ENCODE measurements around the gene MPP2. TPM values are rescaled to one million over a fixed set of nuclear protein-coding genes. Genes with fewer than 3 reads are reported as not detected.

MPP2 gene
- total RNA-seq = 10 to 100 TPM in 5 of 8 experiments, 1 to 10 TPM in 2, under 1 TPM in 1; 0.25 to 26.9 (median 18.2) TPM

GRCh38 chr17:43907425-43907981 lies at the start of gene MPP2:
TSS of gene MPP2 (minus strand) at chr17:43907536. CDS start at chr17:43904460, 3,076 bp downstream.
- ATAC-seq (replicated peaks in 6 of 8) = peak; percentile 50 to 80 (median 66)
- peak within 1 kb of the TSS; percentile 58 to 87 (median 80) for H3K4me3 ChIP-seq
- peaks cover 13 to 16% of the 10 kb centered on the region in 2 donors for H3K4me1 ChIP-seq (replicated peaks in 1 of 2)
- H3K27ac ChIP-seq = peak within 1 kb of the TSS; percentile 81 to 91
- in situ Hi-C loops (cut with MboI; ENCODE audit: low pct_unique_long_range_greater_than_20kb in 2 of 9, low sequenced_read_pairs in 9 of 9, unreplicated experiment in 9 of 9) = no loop called here
- whole genome bisulfite sequencing, 10 experiments = 0 to 4% (median 0%) methylated on average over 1 to 8 of the region's 36 CpGs; no CpG with 5 or more reads in 5 of the 10 experiments

GRCh38 chr17:43956222-43956621 lies 48.9 kb upstream of the MPP2 start:
- no peak for ATAC-seq (replicated peaks in 6 of 8)
- H3K4me3 ChIP-seq = no peak overlapping the region
- 20% methylated on average over 1 of the region's 8 CpGs; no CpG with 5 or more reads in 9 of the 10 experiments for WGBS, 10 experiments
- peaks cover 0 to 3% of the 10 kb centered on the region in 2 donors for H3K4me1 ChIP-seq (replicated peaks in 1 of 2)
- H3K27ac ChIP-seq = no peak overlapping the region
- in situ Hi-C loops (cut with MboI; ENCODE audit: low pct_unique_long_range_greater_than_20kb in 2 of 9, low sequenced_read_pairs in 9 of 9, unreplicated experiment in 9 of 9) = no loop called here

GRCh38 chr17:43953746-43954145 lies 46.4 kb upstream of the MPP2 start, which contains the start of gene PYY:
TSS of gene PYY (minus strand) at chr17:43953940. CDS start at chr17:43953483, 457 bp downstream.
- WGBS, 10 experiments = no CpG with 5 or more reads among the region's 11 CpGs
- in situ Hi-C loops (cut with MboI; ENCODE audit: low pct_unique_long_range_greater_than_20kb in 2 of 9, low sequenced_read_pairs in 9 of 9, unreplicated experiment in 9 of 9) = no loop called here
- peaks cover 0 to 3% of the 10 kb centered on the region in 2 donors for H3K4me1 ChIP-seq (replicated peaks in 1 of 2)
- H3K4me3 ChIP-seq = peak within 1 kb of the TSS in 1 of 5 donors; percentile 17
- ATAC-seq (replicated peaks in 6 of 8) = no peak
- H3K27ac ChIP-seq = no peak within 1 kb of the TSS

GRCh38 chr17:43952724-43953666 lies 45.7 kb upstream of the MPP2 start:
- WGBS, 10 experiments = 0 to 17% (median 0%) methylated on average over 3 to 8 of the region's 82 CpGs; no CpG with 5 or more reads in 6 of the 10 experiments
- peak overlapping the region in 1 of 5 donors; percentile 17 for H3K4me3 ChIP-seq
- H3K27ac ChIP-seq = no peak overlapping the region
- in situ Hi-C loops (cut with MboI; ENCODE audit: low pct_unique_long_range_greater_than_20kb in 2 of 9, low sequenced_read_pairs in 9 of 9, unreplicated experiment in 9 of 9) = no loop called here
- peaks cover 0 to 3% of the 10 kb centered on the region in 2 donors for H3K4me1 ChIP-seq (replicated peaks in 1 of 2)
- peak; percentile 14 to 68 (median 56) for ATAC-seq (replicated peaks in 6 of 8)

- H3K4me1 ChIP-seq (replicated peaks in 1 of 2) = peaks cover 0 to 3% of the 10 kb centered on the region in 2 donors
- peak overlapping the region in 1 of 5 donors; percentile 17 for H3K4me3 ChIP-seq
- 0% methylated on average over 1 of the region's 19 CpGs; no CpG with 5 or more reads in 9 of the 10 experiments for WGBS, 10 experiments
- in situ Hi-C loops (cut with MboI; ENCODE audit: low pct_unique_long_range_greater_than_20kb in 2 of 9, low sequenced_read_pairs in 9 of 9, unreplicated experiment in 9 of 9) = no loop called here
- no peak overlapping the region for H3K27ac ChIP-seq
- ATAC-seq (replicated peaks in 6 of 8) = peak in 7 of 8 experiments; percentile 23 to 62 (median 49)
These were observed 45.0 kb upstream of the MPP2 start for GRCh38 chr17:43952351-43952723.

GRCh38 chr17:43951750-43952149 lies 44.4 kb upstream of the MPP2 start:
- Histone ChIP-seq H3K27ac (no peak overlapping the region), H3K4me3 (no peak overlapping the region), H3K4me1 (replicated peaks in 1 of 2) (peaks cover 3 to 4% of the 10 kb centered on the region in 2 donors)
- in situ Hi-C loops (cut with MboI; ENCODE audit: low pct_unique_long_range_greater_than_20kb in 2 of 9, low sequenced_read_pairs in 9 of 9, unreplicated experiment in 9 of 9) = no loop called here
- ATAC-seq (replicated peaks in 6 of 8) = no peak
- 20 to 69% (median 57%) methylated on average over 1 to 4 of the region's 4 CpGs; no CpG with 5 or more reads in 5 of the 10 experiments for WGBS, 10 experiments

- Histone ChIP-seq H3K4me3 (no peak overlapping the region), H3K27ac (no peak overlapping the region), H3K4me1 (replicated peaks in 1 of 2) (peaks cover 3 to 9% of the 10 kb centered on the region in 2 donors)
- in situ Hi-C loops (cut with MboI; ENCODE audit: low pct_unique_long_range_greater_than_20kb in 2 of 9, low sequenced_read_pairs in 9 of 9, unreplicated experiment in 9 of 9) = no loop called here
- ATAC-seq (replicated peaks in 6 of 8) = no peak
- WGBS, 10 experiments = 40 to 100% (median 86%) methylated on average over 1 to 2 of the region's 2 CpGs; no CpG with 5 or more reads in 4 of the 10 experiments
These were observed 43.2 kb upstream of the MPP2 start for GRCh38 chr17:43950554-43950953.

- no peak for ATAC-seq (replicated peaks in 6 of 8)
- in situ Hi-C loops (cut with MboI; ENCODE audit: low pct_unique_long_range_greater_than_20kb in 2 of 9, low sequenced_read_pairs in 9 of 9, unreplicated experiment in 9 of 9) = loop anchor here in 2 of 9 experiments (10.0 kb wide), 1 partner anchor 45 kb away; no protein-coding TSS in a partner anchor
- 14 to 86% (median 59%) methylated on average over 1 to 3 of the region's 4 CpGs; no CpG with 5 or more reads in 4 of the 10 experiments for WGBS, 10 experiments
- Histone ChIP-seq H3K4me3 (no peak overlapping the region), H3K4me1 (replicated peaks in 1 of 2) (peaks cover 3 to 9% of the 10 kb centered on the region in 2 donors), H3K27ac (no peak overlapping the region)
These were observed 42.4 kb upstream of the MPP2 start for GRCh38 chr17:43949781-43950180.

GRCh38 chr17:43946781-43947180 lies 39.4 kb upstream of the MPP2 start:
- Histone ChIP-seq H3K27ac (no peak overlapping the region), H3K4me3 (no peak overlapping the region), H3K4me1 (replicated peaks in 1 of 2) (peaks cover 0 to 9% of the 10 kb centered on the region in 2 donors)
- in situ Hi-C loops (cut with MboI; ENCODE audit: low pct_unique_long_range_greater_than_20kb in 2 of 9, low sequenced_read_pairs in 9 of 9, unreplicated experiment in 9 of 9) = loop anchor here in 2 of 9 experiments (10.0 kb wide), 1 partner anchor 48 kb away; no protein-coding TSS in a partner anchor
- no peak for ATAC-seq (replicated peaks in 6 of 8)
- 52 to 100% (median 70%) methylated on average over 1 to 3 of the region's 4 CpGs; no CpG with 5 or more reads in 5 of the 10 experiments for WGBS, 10 experiments

GRCh38 chr17:43945074-43945829 lies 37.9 kb upstream of the MPP2 start:
- 67 to 100% (median 77%) methylated on average over 1 to 11 of the region's 12 CpGs; no CpG with 5 or more reads in 2 of the 10 experiments for WGBS, 10 experiments
- peak in 5 of 8 experiments; percentile 6 to 82 (median 71) for ATAC-seq (replicated peaks in 6 of 8)
- Histone ChIP-seq H3K27ac (no peak overlapping the region), H3K4me1 (replicated peaks in 1 of 2) (peaks cover 0 to 9% of the 10 kb centered on the region in 2 donors), H3K4me3 (no peak overlapping the region)
- in situ Hi-C loops (cut with MboI; ENCODE audit: low pct_unique_long_range_greater_than_20kb in 2 of 9, low sequenced_read_pairs in 9 of 9, unreplicated experiment in 9 of 9) = loop anchor here in 2 of 9 experiments (10.0 kb wide), 1 partner anchor 50 kb away; no protein-coding TSS in a partner anchor

- 40 to 100% (median 70%) methylated on average over 2 to 5 of the region's 17 CpGs; no CpG with 5 or more reads in 4 of the 10 experiments for WGBS, 10 experiments
- ATAC-seq (replicated peaks in 6 of 8) = no peak
- in situ Hi-C loops (cut with MboI; ENCODE audit: low pct_unique_long_range_greater_than_20kb in 2 of 9, low sequenced_read_pairs in 9 of 9, unreplicated experiment in 9 of 9) = loop anchor here in 3 of 9 experiments (5.0 to 10.0 kb wide), 2 partner anchors 53 to 55 kb away; no protein-coding TSS in a partner anchor
- Histone ChIP-seq H3K27ac (no peak within 1 kb of the TSS), H3K4me3 (no peak within 1 kb of the TSS), H3K4me1 (replicated peaks in 1 of 2) (peaks cover 5 to 18% of the 10 kb centered on the region in 2 donors)
These were observed 34.8 kb upstream of the MPP2 start, which contains the start of gene PPY for GRCh38 chr17:43942051-43942685. TSS of gene PPY (minus strand) at chr17:43942476. CDS start at chr17:43941654, 822 bp downstream.

All from motor neuron (in vitro differentiated cells).